Astrocyte (in vitro differentiated cells and primary cell): ENCODE data around the gene PPP1R37. TPM values are rescaled to one million over a fixed set of nuclear protein-coding genes. Genes with fewer than 3 reads are reported as not detected.

Source experiments
- DNase-seq: peaks from one replicate; pipeline ENCODE4 v3.0.0-alpha.2; 2010; ENCODE audit warnings: low read depth
- FAIRE-seq: peaks from 2 replicates; lab custom pipeline; 2011; peaks lifted over from hg19 to GRCh38; lab: Jason Lieb, UNC
- H2AFZ ChIP-seq: 2 replicates; pipeline ENCODE4 v1.6.0; 2012; ENCODE audit warnings: low read depth, low read length, inconsistent platforms
- H3K27ac ChIP-seq: 2 replicates; pipeline ENCODE4 v1.5.1; 2011; ENCODE audit warnings: low read depth, low read length, inconsistent platforms
- H3K27me3 ChIP-seq: 2 replicates; pipeline ENCODE4 v1.6.0; 2011; ENCODE audit warnings: low read length, inconsistent platforms; ENCODE audit not compliant: insufficient read depth
- H3K36me3 ChIP-seq: 2 replicates; pipeline ENCODE4 v1.5.1; 2011; ENCODE audit warnings: low read length, inconsistent platforms; ENCODE audit not compliant: insufficient read depth
- H3K4me1 ChIP-seq: 2 replicates; pipeline ENCODE4 v1.5.1; 2011; ENCODE audit warnings: low read length, inconsistent platforms; ENCODE audit not compliant: insufficient read depth
- H3K4me2 ChIP-seq: 2 replicates; pipeline ENCODE4 v1.6.0; 2012; ENCODE audit warnings: low read length, inconsistent platforms
- H3K4me3 ChIP-seq: 2 replicates; pipeline ENCODE4 v1.5.1; 2011; ENCODE audit warnings: low read depth, mild to moderate bottlenecking, low read length, inconsistent platforms; ENCODE audit not compliant: insufficient read depth
- H3K79me2 ChIP-seq: 2 replicates; pipeline ENCODE4 v1.6.0; 2012; ENCODE audit warnings: mild to moderate bottlenecking, low read length, inconsistent platforms; ENCODE audit not compliant: insufficient read depth
- H3K9ac ChIP-seq: 2 replicates; pipeline ENCODE4 v1.6.0; 2012; ENCODE audit warnings: mild to moderate bottlenecking, low read length, inconsistent platforms
- H3K9me3 ChIP-seq: 2 replicates; pipeline ENCODE4 v1.5.1; 2012; ENCODE audit warnings: low read depth, mild to moderate bottlenecking, low read length, inconsistent platforms; ENCODE audit not compliant: insufficient read depth
- H4K20me1 ChIP-seq: 2 replicates; pipeline ENCODE4 v1.6.0; 2012; ENCODE audit warnings: low read length, inconsistent platforms; ENCODE audit not compliant: insufficient read depth
- H3K27ac Mint-ChIP-seq: one replicate; pipeline ENCODE4 v1.8.0; 2021; ENCODE audit warnings: mild to moderate bottlenecking, mixed read lengths; ENCODE audit not compliant: unreplicated experiment
- H3K27me3 Mint-ChIP-seq: one replicate; pipeline ENCODE4 v1.8.0; 2021; ENCODE audit warnings: low read depth, mixed read lengths; ENCODE audit not compliant: unreplicated experiment
- H3K36me3 Mint-ChIP-seq: one replicate; pipeline ENCODE4 v1.8.0; 2021; ENCODE audit warnings: low read depth, mixed read lengths; ENCODE audit not compliant: unreplicated experiment
- H3K4me1 Mint-ChIP-seq: one replicate; pipeline ENCODE4 v1.8.0; 2021; ENCODE audit warnings: low read depth, mixed read lengths; ENCODE audit not compliant: unreplicated experiment
- H3K4me3 Mint-ChIP-seq: one replicate; pipeline ENCODE4 v1.8.0; 2021; ENCODE audit warnings: mild to moderate bottlenecking, moderate library complexity, mixed read lengths; ENCODE audit not compliant: unreplicated experiment
- H3K9me3 Mint-ChIP-seq: one replicate; pipeline ENCODE4 v1.8.0; 2021; ENCODE audit warnings: mild to moderate bottlenecking, mixed read lengths; ENCODE audit not compliant: unreplicated experiment
- EZH2 ChIP-seq: IDR thresholded peaks from 2 replicates; pipeline ENCODE4 v1.6.1; 2012; ENCODE audit warnings: mild to moderate bottlenecking, low read length, inconsistent platforms; ENCODE audit not compliant: insufficient read depth
- total RNA-seq: library from RNA; stranded (reverse); gene quantifications from 2 replicates; pipeline ENCODE4 v1.2.1, GENCODE V29; 2021
- TF ChIP-seq, protein P1 (sequence below): IDR thresholded peaks from 2 replicates; pipeline ENCODE4 v1.5.1; 2011; ENCODE audit warnings: low read depth, mild to moderate bottlenecking, inconsistent platforms, low read length, moderate library complexity; ENCODE audit not compliant: insufficient read depth

PPP1R37 gene
- total RNA-seq, 1 donor from 2014 or later = 29.1 TPM

DNA sequence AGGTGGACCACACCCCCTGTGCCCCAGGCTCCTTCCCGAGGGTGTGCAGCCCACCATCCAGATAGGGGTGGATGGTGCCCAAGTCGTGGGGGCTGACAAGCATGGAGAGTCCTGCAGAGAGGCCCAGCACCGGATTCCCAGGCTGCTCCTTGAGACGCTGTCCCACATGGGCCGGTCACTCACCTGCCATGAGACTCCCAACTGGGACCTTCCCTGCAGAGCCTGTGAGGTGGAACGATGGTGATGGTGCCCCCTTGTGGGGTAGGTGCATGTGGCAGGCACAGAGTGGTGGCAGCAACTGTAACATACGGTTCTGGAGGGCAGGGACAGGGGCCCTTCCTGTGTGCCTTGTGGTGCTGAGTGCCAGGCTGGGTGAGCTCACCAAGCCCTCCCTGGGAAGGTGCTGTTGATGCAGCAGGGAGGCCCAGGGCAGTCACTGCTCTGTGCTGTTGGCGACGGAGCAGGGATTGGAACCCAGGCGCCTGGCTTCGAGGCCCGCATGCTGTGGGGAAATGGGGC, 33.1 kb downstream of the PPP1R37 start:
- peaks cover 2% of the 10 kb centered on the region for H3K36me3 Mint-ChIP-seq

DNA sequence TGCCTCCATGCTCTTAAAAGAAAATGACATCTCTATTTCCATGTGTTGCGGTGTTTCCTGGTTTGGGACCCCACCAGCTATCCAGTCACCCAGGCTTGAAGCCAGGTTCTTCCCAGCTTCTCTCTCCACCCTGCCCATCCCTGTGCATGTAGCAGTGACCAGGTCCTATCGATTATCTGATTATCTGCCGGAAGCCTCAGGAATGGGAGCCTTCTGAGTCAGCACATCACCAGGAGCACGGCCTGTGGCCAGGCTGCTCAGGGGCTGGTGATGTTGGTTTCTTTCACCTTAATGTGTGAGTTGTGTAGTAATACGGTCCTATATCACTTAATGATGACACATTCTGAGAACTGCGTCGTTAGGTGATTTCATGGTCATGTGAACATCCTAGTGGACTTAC, 33.7 kb downstream of the PPP1R37 start:
- no peak for TF ChIP-seq EZH2
- TF ChIP-seq, protein P1, sequence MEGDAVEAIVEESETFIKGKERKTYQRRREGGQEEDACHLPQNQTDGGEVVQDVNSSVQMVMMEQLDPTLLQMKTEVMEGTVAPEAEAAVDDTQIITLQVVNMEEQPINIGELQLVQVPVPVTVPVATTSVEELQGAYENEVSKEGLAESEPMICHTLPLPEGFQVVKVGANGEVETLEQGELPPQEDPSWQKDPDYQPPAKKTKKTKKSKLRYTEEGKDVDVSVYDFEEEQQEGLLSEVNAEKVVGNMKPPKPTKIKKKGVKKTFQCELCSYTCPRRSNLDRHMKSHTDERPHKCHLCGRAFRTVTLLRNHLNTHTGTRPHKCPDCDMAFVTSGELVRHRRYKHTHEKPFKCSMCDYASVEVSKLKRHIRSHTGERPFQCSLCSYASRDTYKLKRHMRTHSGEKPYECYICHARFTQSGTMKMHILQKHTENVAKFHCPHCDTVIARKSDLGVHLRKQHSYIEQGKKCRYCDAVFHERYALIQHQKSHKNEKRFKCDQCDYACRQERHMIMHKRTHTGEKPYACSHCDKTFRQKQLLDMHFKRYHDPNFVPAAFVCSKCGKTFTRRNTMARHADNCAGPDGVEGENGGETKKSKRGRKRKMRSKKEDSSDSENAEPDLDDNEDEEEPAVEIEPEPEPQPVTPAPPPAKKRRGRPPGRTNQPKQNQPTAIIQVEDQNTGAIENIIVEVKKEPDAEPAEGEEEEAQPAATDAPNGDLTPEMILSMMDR = no peak
- H3K4me3 Mint-ChIP-seq = no peak overlapping the region
- no peaks in the 10 kb centered on the region for H3K9me3 Mint-ChIP-seq
- H4K20me1 ChIP-seq = peaks cover 95% of the 10 kb centered on the region
- FAIRE-seq = no peak
- H3K4me2 ChIP-seq = no peak overlapping the region
- H2AFZ ChIP-seq = no peak overlapping the region
- peaks cover 5% of the 10 kb centered on the region for H3K4me1 ChIP-seq
- no peak overlapping the region for H3K4me3 ChIP-seq
- no peak overlapping the region for H3K9ac ChIP-seq
- peaks cover 3% of the 10 kb centered on the region for H3K4me1 Mint-ChIP-seq
- H3K79me2 ChIP-seq = peaks cover 85% of the 10 kb centered on the region
- no peak overlapping the region for H3K27ac ChIP-seq
- no peaks in the 10 kb centered on the region for H3K27me3 Mint-ChIP-seq
- peaks cover 2% of the 10 kb centered on the region for H3K36me3 Mint-ChIP-seq
- H3K9me3 ChIP-seq = no peaks in the 10 kb centered on the region
- H3K27me3 ChIP-seq = no peaks in the 10 kb centered on the region
- H3K36me3 ChIP-seq = no peaks in the 10 kb centered on the region
- DNase-seq = no peak
- no peak overlapping the region for H3K27ac Mint-ChIP-seq

More for the DNA sequence above, 33.1 kb downstream of the PPP1R37 start:
- H3K4me1 Mint-ChIP-seq = peaks cover 3% of the 10 kb centered on the region
- H3K4me3 Mint-ChIP-seq = no peak overlapping the region
- Histone ChIP-seq H3K27ac (no peak overlapping the region), H3K36me3 (no peaks in the 10 kb centered on the region), H3K79me2 (peaks cover 87% of the 10 kb centered on the region), H3K4me3 (no peak overlapping the region), H3K9me3 (no peaks in the 10 kb centered on the region), H2AFZ (no peak overlapping the region), H3K4me2 (no peak overlapping the region), H4K20me1 (peaks cover 95% of the 10 kb centered on the region), H3K4me1 (peaks cover 5% of the 10 kb centered on the region), H3K27me3 (no peaks in the 10 kb centered on the region), H3K9ac (no peak overlapping the region)
- FAIRE-seq (no peak), DNase-seq (no peak)
- no peaks in the 10 kb centered on the region for H3K27me3 Mint-ChIP-seq
- no peaks in the 10 kb centered on the region for H3K9me3 Mint-ChIP-seq
- TF ChIP-seq EZH2 = no peak
- TF ChIP-seq, protein P1 = peak; percentile 59
- no peak overlapping the region for H3K27ac Mint-ChIP-seq

DNA sequence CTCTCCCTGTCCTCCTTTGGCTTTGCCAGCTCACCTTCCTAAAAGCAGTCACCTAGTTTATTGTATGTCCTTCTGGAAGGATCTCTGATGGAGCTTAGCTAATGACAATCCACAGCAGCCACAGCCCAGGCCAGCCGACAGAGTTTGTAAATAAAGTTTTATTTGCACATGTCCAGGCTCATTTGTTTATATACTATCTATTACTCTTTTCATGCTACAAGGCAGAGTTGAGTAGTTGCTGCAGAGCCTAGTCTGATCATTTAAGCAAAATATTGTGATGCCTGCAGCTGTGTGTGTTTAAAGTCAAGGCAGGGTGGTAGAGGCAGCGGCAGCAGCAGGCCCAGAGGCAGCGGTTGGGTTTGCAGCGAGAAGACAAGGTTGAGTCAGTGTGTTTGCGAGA, 35.2 kb downstream of the PPP1R37 start:
- H3K27ac Mint-ChIP-seq = no peak overlapping the region
- H3K4me2 ChIP-seq = no peak overlapping the region
- peaks cover 82% of the 10 kb centered on the region for H3K79me2 ChIP-seq
- TF ChIP-seq EZH2 = no peak
- TF ChIP-seq, protein P1 = no peak
- no peaks in the 10 kb centered on the region for H3K27me3 ChIP-seq
- no peaks in the 10 kb centered on the region for H3K27me3 Mint-ChIP-seq
- H3K4me1 Mint-ChIP-seq = peaks cover 3% of the 10 kb centered on the region
- peaks cover 94% of the 10 kb centered on the region for H4K20me1 ChIP-seq
- H3K4me1 ChIP-seq = peaks cover 5% of the 10 kb centered on the region
- H3K36me3 ChIP-seq = no peaks in the 10 kb centered on the region
- no peak overlapping the region for H3K4me3 ChIP-seq
- H3K4me3 Mint-ChIP-seq = no peak overlapping the region
- no peaks in the 10 kb centered on the region for H3K9me3 ChIP-seq
- H2AFZ ChIP-seq = no peak overlapping the region
- H3K9ac ChIP-seq = no peak overlapping the region
- no peak for FAIRE-seq
- H3K36me3 Mint-ChIP-seq = peaks cover 3% of the 10 kb centered on the region
- H3K9me3 Mint-ChIP-seq = no peaks in the 10 kb centered on the region
- no peak overlapping the region for H3K27ac ChIP-seq
- no peak for DNase-seq
